Right atrium auricular region (tissue), 2 donors: ENCODE results near the gene ZCCHC13. TPM values are rescaled to one million over a fixed set of nuclear protein-coding genes. Genes with fewer than 3 reads are reported as not detected.
"Not testable (repeated sequence)": the region's sequence is repeated elsewhere in the genome, so short reads cannot be mapped to it uniquely, and the experiment has no call there.

ENCODE experiments used
- DNase-seq: peaks from one replicate; pipeline ENCODE4 v3.0.0-alpha.2; 2019; ENCODE audit warnings: low spot score
- H3K27ac ChIP-seq, 2 donors: fragments of 200-600 bp; sonication (generic); 1 replicate in 1 of 2; 2 replicates in 1 of 2; pipeline ENCODE4 v1.5.1; 2016 to 2019
- H3K27me3 ChIP-seq, 2 donors: fragments of 200-600 bp; sonication (generic); one replicate each; pipeline versions ENCODE4 v1.5.1 to v1.6.0; 2017 to 2019
- H3K36me3 ChIP-seq: fragments of 200-600 bp; sonication (generic); one replicate; pipeline ENCODE4 v1.5.1; 2016
- H3K4me1 ChIP-seq, 2 donors: fragments of 200-600 bp; sonication (generic); one replicate each; pipeline versions ENCODE4 v1.5.1 to v1.6.0; 2017 to 2019
- H3K4me3 ChIP-seq, 2 donors: fragments of 200-600 bp; sonication (generic); 1 replicate in 1 of 2; 2 replicates in 1 of 2; pipeline ENCODE4 v1.5.1; 2017 to 2019; ENCODE audit warnings: mild to moderate bottlenecking in 1 of 2, moderate library complexity in 1 of 2
- H3K9me3 ChIP-seq, 2 donors: fragments of 200-600 bp; sonication (generic); one replicate each; pipeline ENCODE4 v1.5.1; 2019
- total RNA-seq, 2 donors: library from RNA; depleted of rRNA; stranded (reverse); fragments of >200 nt; gene quantifications; one replicate each; pipeline ENCODE4 v1.1.0, GENCODE V29; 2016
- TF ChIP-seq, protein P1 (sequence below), 2 donors: fragments of 200-600 bp; sonication (generic); IDR thresholded peaks; one replicate each; pipeline ENCODE4 v1.5.1; 2019; ENCODE audit warnings: antibody characterized with exemption in 2 of 2

The ZCCHC13 gene
- total RNA-seq, 2 donors from 2014 or later, result not detected

- no peak for DNase-seq
- TF ChIP-seq, protein P1, sequence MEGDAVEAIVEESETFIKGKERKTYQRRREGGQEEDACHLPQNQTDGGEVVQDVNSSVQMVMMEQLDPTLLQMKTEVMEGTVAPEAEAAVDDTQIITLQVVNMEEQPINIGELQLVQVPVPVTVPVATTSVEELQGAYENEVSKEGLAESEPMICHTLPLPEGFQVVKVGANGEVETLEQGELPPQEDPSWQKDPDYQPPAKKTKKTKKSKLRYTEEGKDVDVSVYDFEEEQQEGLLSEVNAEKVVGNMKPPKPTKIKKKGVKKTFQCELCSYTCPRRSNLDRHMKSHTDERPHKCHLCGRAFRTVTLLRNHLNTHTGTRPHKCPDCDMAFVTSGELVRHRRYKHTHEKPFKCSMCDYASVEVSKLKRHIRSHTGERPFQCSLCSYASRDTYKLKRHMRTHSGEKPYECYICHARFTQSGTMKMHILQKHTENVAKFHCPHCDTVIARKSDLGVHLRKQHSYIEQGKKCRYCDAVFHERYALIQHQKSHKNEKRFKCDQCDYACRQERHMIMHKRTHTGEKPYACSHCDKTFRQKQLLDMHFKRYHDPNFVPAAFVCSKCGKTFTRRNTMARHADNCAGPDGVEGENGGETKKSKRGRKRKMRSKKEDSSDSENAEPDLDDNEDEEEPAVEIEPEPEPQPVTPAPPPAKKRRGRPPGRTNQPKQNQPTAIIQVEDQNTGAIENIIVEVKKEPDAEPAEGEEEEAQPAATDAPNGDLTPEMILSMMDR (IDR thresholded peaks at IDR 0.05), result no peak
- H3K27me3 ChIP-seq, result no peaks in the 10 kb centered on the region
Observed at GRCh38 chrX:74324131-74324530, 20.2 kb downstream of the ZCCHC13 start.

GRCh38 chrX:74325130-74326059 lies 21.4 kb downstream of the ZCCHC13 start:
- Histone ChIP-seq H3K27me3 (no peaks in the 10 kb centered on the region), H3K9me3 (no peaks in the 10 kb centered on the region), H3K36me3 (no peaks in the 10 kb centered on the region), H3K27ac (no peak overlapping the region), H3K4me3 (no peak overlapping the region), H3K4me1 (no peaks in the 10 kb centered on the region)
- DNase-seq, result no peak
- TF ChIP-seq, protein P1 (IDR thresholded peaks at IDR 0.05), result no peak

More at GRCh38 chrX:74324131-74324530, 20.2 kb downstream of the ZCCHC13 start:
- Histone ChIP-seq H3K27ac (no peak overlapping the region), H3K4me3 (no peak overlapping the region), H3K9me3 (no peaks in the 10 kb centered on the region), H3K4me1 (no peaks in the 10 kb centered on the region), H3K36me3 (no peaks in the 10 kb centered on the region)

- peaks cover 0 to 34% of the 10 kb centered on the region in 2 donors for H3K9me3 ChIP-seq
- no peaks in the 10 kb centered on the region for H3K4me1 ChIP-seq
- H3K36me3 ChIP-seq, result no peaks in the 10 kb centered on the region
- DNase-seq, result no peak
- no peaks in the 10 kb centered on the region for H3K27me3 ChIP-seq
- no peak overlapping the region for H3K4me3 ChIP-seq
- TF ChIP-seq, protein P1 (IDR thresholded peaks at IDR 0.05), result no peak
- no peak overlapping the region for H3K27ac ChIP-seq
Observed at GRCh38 chrX:74338852-74339251, 34.9 kb downstream of the ZCCHC13 start.

GRCh38 chrX:74340051-74340450 lies 36.1 kb downstream of the ZCCHC13 start:
- Histone ChIP-seq H3K4me3 (no peak overlapping the region), H3K9me3 (peaks cover 0 to 34% of the 10 kb centered on the region in 2 donors), H3K27me3 (no peaks in the 10 kb centered on the region), H3K27ac (no peak overlapping the region), H3K36me3 (no peaks in the 10 kb centered on the region), H3K4me1 (no peaks in the 10 kb centered on the region)
- DNase-seq, result no peak
- TF ChIP-seq, protein P1 (IDR thresholded peaks at IDR 0.05), result no peak

- not testable (repeated sequence) for H3K4me3 ChIP-seq, DNase-seq, H3K27ac ChIP-seq, H3K4me1 ChIP-seq, H3K27me3 ChIP-seq, H3K36me3 ChIP-seq
- H3K9me3 ChIP-seq, result peaks cover 0 to 25% of the 10 kb centered on the region in 2 donors
Observed at GRCh38 chrX:74342211-74342610, 38.2 kb downstream of the ZCCHC13 start.

DNA sequence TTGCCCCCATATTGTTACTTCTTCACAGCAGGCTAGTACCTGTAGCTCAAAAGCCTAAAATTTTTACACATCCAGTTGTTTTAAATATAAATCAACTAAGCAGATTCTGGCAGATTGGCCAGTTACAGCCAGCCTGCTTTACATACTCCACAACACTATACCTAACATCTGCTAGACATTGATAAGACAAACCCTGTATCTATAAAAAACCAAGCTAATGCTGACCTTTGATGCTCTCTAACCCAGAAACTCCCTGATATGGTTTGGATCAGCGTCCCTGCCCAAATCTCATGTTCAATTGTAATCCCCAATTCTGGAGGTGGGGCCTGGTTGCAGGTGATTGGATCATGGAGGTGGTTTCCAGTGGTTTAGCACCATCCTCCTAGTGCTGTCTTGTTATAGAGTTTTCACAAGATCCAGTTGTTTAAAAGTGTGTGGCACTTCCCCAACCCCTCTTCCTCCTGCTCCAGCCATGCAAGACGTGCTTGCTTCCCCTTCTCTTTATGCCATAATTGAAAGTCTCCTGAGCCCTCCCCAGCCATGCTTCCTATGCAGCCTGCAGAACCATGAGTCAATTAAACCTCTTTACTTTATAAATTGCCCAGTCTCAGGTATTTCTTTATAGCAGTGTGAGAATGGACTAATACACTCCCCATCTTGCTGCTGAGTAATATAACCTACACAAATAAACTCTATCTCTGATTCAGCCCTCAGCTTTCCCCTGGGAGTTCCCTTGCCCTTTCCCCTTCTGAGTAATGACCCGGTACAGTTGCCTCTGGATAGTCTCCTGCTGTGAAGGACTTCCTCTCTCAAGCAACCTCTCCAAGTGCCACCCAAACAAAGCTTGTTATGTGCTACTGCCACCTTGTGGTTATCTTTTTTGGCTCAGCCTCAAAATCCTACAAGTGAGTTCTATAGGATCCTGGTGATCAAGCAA lies 39.6 kb downstream of the ZCCHC13 start:
- Histone ChIP-seq H3K9me3 (peaks cover 0 to 14% of the 10 kb centered on the region in 2 donors), H3K27me3 (no peaks in the 10 kb centered on the region), H3K4me3 (no peak overlapping the region), H3K4me1 (no peaks in the 10 kb centered on the region), H3K36me3 (no peaks in the 10 kb centered on the region), H3K27ac (no peak overlapping the region)
- TF ChIP-seq, protein P1 (IDR thresholded peaks at IDR 0.05), result peak; percentile 31 to 71
- DNase-seq, result peak; percentile 64
